AG09319 (cell line): ENCODE results near the gene ARAP1.

Experiments
- DNase-seq: peaks from one replicate; pipeline ENCODE4 v3.0.0-alpha.2; 2010; ENCODE audit warnings: low read depth; ENCODE audit errors: extremely low read depth
- TF ChIP-seq, protein P1 (sequence below): IDR thresholded peaks from 2 replicates; pipeline ENCODE4 v1.5.1; 2011; ENCODE audit warnings: low read depth, mild to moderate bottlenecking, inconsistent platforms, low read length, moderate library complexity

The ARAP1 gene

DNA sequence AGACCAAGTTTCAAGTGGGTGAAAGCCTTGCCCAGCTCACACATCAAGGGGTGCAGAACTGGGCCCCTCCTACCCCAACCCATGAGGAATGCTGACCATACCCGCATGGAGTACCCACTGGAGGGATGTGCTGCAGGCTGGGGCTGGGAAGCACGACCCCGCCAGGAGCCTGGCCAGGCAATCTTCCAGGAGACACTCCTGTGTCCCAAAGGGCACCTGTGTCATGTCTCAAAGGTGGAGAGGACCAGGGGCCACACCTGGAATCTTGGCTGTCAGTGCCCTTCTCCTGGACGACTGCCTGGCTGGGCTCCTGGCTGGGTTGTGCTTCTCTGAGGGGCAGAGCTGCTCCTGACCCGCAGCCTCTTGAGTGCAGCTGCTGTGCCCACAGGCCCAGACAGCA is 6.7 kb downstream of the ARAP1 start:
- TF ChIP-seq, protein P1, sequence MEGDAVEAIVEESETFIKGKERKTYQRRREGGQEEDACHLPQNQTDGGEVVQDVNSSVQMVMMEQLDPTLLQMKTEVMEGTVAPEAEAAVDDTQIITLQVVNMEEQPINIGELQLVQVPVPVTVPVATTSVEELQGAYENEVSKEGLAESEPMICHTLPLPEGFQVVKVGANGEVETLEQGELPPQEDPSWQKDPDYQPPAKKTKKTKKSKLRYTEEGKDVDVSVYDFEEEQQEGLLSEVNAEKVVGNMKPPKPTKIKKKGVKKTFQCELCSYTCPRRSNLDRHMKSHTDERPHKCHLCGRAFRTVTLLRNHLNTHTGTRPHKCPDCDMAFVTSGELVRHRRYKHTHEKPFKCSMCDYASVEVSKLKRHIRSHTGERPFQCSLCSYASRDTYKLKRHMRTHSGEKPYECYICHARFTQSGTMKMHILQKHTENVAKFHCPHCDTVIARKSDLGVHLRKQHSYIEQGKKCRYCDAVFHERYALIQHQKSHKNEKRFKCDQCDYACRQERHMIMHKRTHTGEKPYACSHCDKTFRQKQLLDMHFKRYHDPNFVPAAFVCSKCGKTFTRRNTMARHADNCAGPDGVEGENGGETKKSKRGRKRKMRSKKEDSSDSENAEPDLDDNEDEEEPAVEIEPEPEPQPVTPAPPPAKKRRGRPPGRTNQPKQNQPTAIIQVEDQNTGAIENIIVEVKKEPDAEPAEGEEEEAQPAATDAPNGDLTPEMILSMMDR: no peak
- DNase-seq: no peak

DNA sequence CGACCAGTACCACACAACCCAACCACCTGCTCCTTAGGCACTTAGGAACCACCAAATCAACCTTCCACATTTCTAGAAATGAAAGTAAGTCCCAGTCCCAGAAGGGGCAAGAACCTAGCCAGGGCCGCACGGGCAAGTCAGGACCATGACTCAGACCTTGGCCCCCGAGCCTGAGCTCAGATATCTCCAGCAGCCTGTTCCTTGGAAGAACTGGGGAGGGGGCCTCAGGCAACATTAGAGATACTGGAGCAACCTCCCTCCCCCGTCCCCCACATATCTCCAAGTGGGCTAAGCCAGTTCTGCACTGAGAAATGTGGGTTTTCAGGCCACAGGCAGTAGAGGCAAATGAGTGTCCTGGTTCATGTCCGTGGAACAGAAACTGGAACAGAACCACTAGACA is 7.7 kb downstream of the ARAP1 start:
- TF ChIP-seq, protein P1: no peak
- no peak for DNase-seq

DNA sequence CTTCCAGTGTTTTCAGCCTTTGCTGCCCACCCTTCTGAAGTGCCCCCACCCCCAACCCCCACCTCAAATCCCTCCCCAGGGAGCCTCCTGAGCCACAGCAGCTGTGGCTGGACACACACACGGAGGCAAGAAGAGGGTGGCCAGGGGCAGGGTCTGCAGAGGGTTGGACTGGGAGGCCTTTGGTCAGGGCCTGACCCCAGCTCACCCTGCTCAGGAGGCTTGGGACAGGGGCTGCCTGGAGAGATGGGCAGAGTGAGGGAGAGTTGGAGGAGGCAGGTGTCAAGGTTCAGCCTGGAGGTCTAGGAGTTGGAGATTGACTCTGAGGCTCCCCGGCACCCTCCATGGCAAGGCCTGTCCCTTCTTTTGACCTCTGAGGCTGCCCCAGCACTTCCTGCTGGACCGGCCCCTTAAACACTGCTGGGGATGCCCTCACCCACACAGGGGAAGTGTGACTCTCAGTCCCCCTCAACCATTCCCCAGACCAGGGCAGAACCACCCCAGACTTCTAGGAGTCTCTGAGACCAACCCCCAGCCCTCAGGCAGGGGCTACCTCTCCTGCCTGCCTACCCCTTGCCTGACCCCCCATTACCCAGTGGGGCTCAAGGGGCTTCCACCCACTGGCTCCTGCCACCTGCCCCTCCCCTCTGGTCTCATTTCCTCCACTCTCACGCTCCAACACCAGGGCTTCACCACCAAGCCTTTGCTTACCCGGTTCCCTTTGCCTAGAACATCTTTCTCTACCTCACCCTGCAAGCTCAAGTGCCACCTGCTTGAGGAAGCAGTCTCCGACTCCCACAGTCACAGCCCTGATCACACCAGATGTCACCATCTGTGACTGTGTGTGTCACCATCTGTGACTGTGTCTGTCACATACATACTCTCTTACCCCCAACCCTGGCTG is 8.6 kb downstream of the ARAP1 start:
- no peak for DNase-seq
- TF ChIP-seq, protein P1: no peak

DNA sequence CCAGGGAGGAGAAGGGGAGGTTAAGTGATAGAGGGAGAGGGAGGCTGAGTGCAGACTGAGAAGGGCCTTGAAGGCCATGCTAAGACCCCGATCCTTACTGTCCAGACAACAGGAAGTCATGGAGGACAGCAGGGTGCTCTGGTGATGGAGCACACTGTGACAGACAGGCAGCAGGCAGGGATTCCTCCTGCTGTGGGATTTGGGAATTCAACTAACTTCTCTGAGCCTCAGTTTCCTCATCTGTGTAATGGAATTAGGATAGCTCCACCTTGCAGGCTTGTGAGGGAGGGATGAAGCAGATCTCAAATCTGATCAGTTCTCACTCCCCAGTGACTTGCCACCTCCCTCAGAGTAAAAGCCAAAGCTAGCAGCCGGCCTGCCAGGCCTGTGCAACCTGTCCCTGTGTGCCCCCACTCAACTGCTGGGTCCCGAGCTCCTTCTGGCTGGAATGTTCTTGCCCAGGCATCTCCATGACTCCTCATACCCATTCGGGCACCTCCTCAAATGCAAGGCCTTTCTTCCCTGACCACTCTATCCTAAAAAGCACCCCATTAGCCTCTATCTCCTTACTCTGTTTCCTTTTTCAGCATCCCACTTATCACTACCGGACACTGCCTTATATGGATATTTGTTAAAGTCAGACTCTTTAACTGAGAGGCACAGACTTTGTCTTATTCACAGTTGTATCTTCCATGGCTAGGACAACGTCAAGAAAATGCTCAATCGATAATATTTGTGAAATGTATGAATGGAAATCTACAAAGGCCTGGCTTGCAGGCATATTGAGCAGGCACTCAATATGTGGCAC is 9.5 kb downstream of the ARAP1 start:
- TF ChIP-seq, protein P1: no peak
- no peak for DNase-seq

DNA sequence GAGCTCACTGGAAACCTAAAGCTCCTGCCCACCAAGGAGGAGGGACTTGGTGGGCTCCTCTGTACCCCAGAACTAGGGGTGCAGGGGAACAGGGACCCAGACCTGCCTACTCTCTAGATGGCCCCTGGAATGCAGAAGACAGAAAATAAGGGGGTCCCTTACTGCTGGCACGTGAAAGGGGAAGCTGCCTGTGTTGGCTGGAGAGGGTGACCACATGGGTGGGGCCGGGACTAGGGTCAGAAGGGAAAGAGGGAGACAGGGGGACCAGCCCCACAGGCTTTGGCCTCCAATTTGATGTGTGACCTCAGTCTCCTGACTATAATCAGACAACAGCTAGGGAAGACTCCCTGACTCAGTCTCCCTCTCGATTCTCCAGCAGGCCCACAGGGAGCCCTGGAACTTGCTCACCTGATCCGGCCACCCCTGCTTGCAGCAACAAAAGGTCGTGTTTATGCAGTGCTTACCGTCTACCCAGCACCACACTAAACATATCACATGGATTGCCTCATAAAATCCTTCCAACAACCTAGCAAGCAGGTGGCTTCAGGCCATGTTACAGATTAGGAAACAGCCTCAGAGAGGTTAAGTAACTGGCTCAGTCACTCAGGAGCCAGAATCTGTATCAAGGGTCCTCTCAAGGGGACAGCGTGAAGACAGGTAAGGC is 10.2 kb downstream of the ARAP1 start:
- no peak for DNase-seq
- TF ChIP-seq, protein P1: no peak

DNA sequence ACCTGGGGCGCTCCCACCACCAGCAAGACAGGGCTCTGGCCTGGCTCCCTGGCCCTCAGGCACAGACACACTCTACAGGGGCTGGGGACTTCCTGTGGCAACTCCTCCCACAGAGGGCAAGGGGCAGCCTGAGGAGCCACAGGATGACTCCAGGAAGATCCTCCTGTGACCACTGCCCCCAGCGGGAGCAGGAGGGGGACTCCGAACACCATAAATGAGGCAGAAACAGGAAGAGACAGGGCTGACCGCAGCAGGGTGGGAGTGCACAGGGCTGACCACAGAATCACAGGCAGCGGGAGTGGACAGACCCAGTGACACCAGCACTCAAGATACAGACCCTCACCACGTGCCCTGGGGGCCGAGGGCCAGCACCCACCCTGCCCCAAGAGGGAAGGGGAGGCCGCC is 10.8 kb downstream of the ARAP1 start:
- TF ChIP-seq, protein P1: no peak
- no peak for DNase-seq
